ENCODE data around the gene SCUBE1. TPM values are rescaled to one million over a fixed set of nuclear protein-coding genes. Genes with fewer than 3 reads are reported as not detected.

Gene SCUBE1
- total and polyA plus RNA-seq, 2 of the 4 experiments (the other 2 are of a cell fraction) = not detected

GRCh38 chr22:43331069-43331451, 12.1 kb downstream of the SCUBE1 start:
- no peak overlapping the region for H3K4ac ChIP-seq (ENCODE audit: low read depth, low read length)
- no peak overlapping the region for H3K18ac ChIP-seq (ENCODE audit: low read depth, low read length)
- H3K56ac ChIP-seq (ENCODE audit: extremely low read depth, insufficient read depth, low read length) = no peak overlapping the region
- H3K4me1 ChIP-seq (ENCODE audit: control insufficient read depth, insufficient read depth, low read length) = no peaks in the 10 kb centered on the region
- CTCF ChIA-PET = no interaction called here
- H2BK5ac ChIP-seq (ENCODE audit: low read depth, low read length, poor library complexity, severe bottlenecking) = no peak overlapping the region
- no peak overlapping the region for H2BK20ac ChIP-seq (ENCODE audit: low read depth, low read length)
- no peak overlapping the region for H2AK9ac ChIP-seq (replicated peaks; ENCODE audit: low read depth, low read length, poor library complexity)
- intact Hi-C loops (cut with micrococcal nuclease) (no loop called here), dilution Hi-C loops (cut with HindIII; ENCODE audit: low sequenced_read_pairs, unreplicated experiment) (no loop called here), in situ Hi-C loops (cut with MboI; ENCODE audit: low sequenced_read_pairs) (no loop called here)
- no peak overlapping the region for H4K8ac ChIP-seq (ENCODE audit: low read depth in 2 of 2, low read length in 2 of 2)
- H2AFZ ChIP-seq (replicated peaks; ENCODE audit: low read length, poor library complexity) = no peak overlapping the region
- POLR2A ChIA-PET (ENCODE audit: unreplicated experiment) = no interaction called here
- no CpG with 5 or more reads among the region's 3 CpGs for WGBS, 2 experiments (ENCODE audit: extremely low coverage in 2 of 2, insufficient read length in 1 of 2)
- H4K5ac ChIP-seq (ENCODE audit: low read depth, low read length) = no peak overlapping the region
- ATAC-seq (ENCODE audit: low read depth) = no peak
- DNase-seq = no peak
- H3K4me2 ChIP-seq (ENCODE audit: low read depth, low read length) = no peak overlapping the region
- H3K36me3 ChIP-seq (ENCODE audit: control insufficient read depth, insufficient read depth, low read length) = no peaks in the 10 kb centered on the region
- H3K4me3 ChIP-seq (ENCODE audit: insufficient read depth, low read depth, low read length) = no peak overlapping the region
- H4K20me1 ChIP-seq (ENCODE audit: insufficient read depth, low read length) = no peaks in the 10 kb centered on the region
- H2AK5ac ChIP-seq (ENCODE audit: low read depth, low read length) = no peak overlapping the region
- TF ChIP-seq FOS (IDR thresholded peaks at IDR 0.05; ENCODE audit: low read depth, low read length) (no peak), POLR2A (IDR thresholded peaks at IDR 0.05; ENCODE audit: low read depth, low read length) (no peak), RAD21 (IDR thresholded peaks at IDR 0.05; ENCODE audit: low read length) (no peak), MAFK (IDR thresholded peaks at IDR 0.05; ENCODE audit: low read depth, low read length) (no peak), USF2 (IDR thresholded peaks at IDR 0.05; ENCODE audit: low read depth, low read length) (no peak), RFX5 (IDR thresholded peaks at IDR 0.05; ENCODE audit: low read depth, low read length) (no peak)
- BruUV-seq (replicated peaks) = no TSS peak
- no peaks in the 10 kb centered on the region for H3K9me3 ChIP-seq (ENCODE audit: control insufficient read depth, insufficient read depth, low read length)
- H3K14ac ChIP-seq (replicated peaks; ENCODE audit: low read depth, low read length) = no peak overlapping the region
- H4K91ac ChIP-seq (ENCODE audit: insufficient read depth, low read depth, low read length) = no peak overlapping the region
- H3K27me3 ChIP-seq (ENCODE audit: control insufficient read depth, insufficient read depth, low read length) = peaks cover 45% of the 10 kb centered on the region
- H3K23ac ChIP-seq (ENCODE audit: low read depth, low read length) = no peak overlapping the region
- no peak overlapping the region for H3K9ac ChIP-seq (ENCODE audit: low read depth, low read length)
- H2BK15ac ChIP-seq (ENCODE audit: low read depth, low read length) = no peak overlapping the region
- H3K27ac ChIP-seq (ENCODE audit: insufficient read depth, low read length) = no peak overlapping the region
- no peaks in the 10 kb centered on the region for H3K9me1 ChIP-seq (ENCODE audit: insufficient read depth, low read length)
- H2BK120ac ChIP-seq (ENCODE audit: low read depth, low read length) = no peak overlapping the region
- no peaks in the 10 kb centered on the region for H3K79me1 ChIP-seq (ENCODE audit: low read depth in 1 of 2, low read length in 2 of 2)

Measured in IMR-90 (cell line).